ENCODE results near the gene HOXB2. TPM values are rescaled to one million over a fixed set of nuclear protein-coding genes. Genes with fewer than 3 reads are reported as not detected.
"Not testable (repeated sequence)": the region's sequence is repeated elsewhere in the genome, so short reads cannot be mapped to it uniquely, and the experiment has no call there.

Gene HOXB2
- total RNA-seq, 2 experiments from 2014 or later: 3.4 to 4.7 TPM

- Mint-ChIP-seq H3K27ac (no peak overlapping the region), H3K4me3 (no peak overlapping the region), H3K4me1 (peaks cover 13% of the 10 kb centered on the region), H3K27me3 (peaks cover 77% of the 10 kb centered on the region), H3K36me3 (ENCODE audit: low read depth) (no peaks in the 10 kb centered on the region), H3K9me3 (peaks cover 3% of the 10 kb centered on the region)
- CTCF ChIA-PET: interaction anchor here (0.7 to 1.4 kb wide), 5 partner anchors 9 to 242 kb away, joined by 3 to 5 read pairs (median 4); no protein-coding TSS in a partner anchor
- no peak for DNase-seq
- POLR2A ChIA-PET: no interaction called here
Observed at GRCh38 chr17:48520631-48521079, 24.3 kb downstream of the HOXB2 start.

DNA sequence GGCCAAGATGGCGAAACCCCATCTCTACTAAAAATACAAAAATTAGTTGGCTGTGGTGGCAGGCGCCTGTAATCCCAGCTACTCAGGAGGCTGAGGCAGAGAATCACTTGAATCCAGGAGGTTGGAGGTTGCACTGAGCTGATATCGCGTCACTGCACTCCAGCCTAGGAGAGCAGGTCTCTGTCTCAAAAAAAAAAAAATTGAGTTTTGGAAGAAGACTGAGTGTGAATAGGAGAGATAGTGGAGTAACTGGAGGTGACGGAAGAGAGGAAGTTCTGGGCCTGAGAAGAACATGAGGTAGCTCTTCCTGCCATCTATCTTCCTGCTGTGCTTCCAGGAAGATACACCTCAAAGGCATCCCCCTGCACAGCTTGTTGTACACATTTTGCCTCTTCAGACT, 25.5 kb downstream of the HOXB2 start:
- no peak overlapping the region for H3K4me3 Mint-ChIP-seq
- POLR2A ChIA-PET: no interaction called here
- peaks cover 77% of the 10 kb centered on the region for H3K27me3 Mint-ChIP-seq

GRCh38 chr17:48517478-48517877, 27.4 kb downstream of the HOXB2 start:
- Mint-ChIP-seq H3K4me3 (no peak overlapping the region), H3K9me3 (peaks cover 3% of the 10 kb centered on the region), H3K36me3 (ENCODE audit: low read depth) (no peaks in the 10 kb centered on the region), H3K27ac (no peak overlapping the region), H3K4me1 (peaks cover 34% of the 10 kb centered on the region), H3K27me3 (peaks cover 78% of the 10 kb centered on the region)
- ChIA-PET POLR2A (no interaction called here), CTCF (no interaction called here)
- DNase-seq: no peak

More for the DNA sequence above, 25.5 kb downstream of the HOXB2 start:
- Mint-ChIP-seq H3K36me3 (ENCODE audit: low read depth) (no peaks in the 10 kb centered on the region), H3K27ac (no peak overlapping the region), H3K9me3 (peaks cover 3% of the 10 kb centered on the region), H3K4me1 (peaks cover 18% of the 10 kb centered on the region)
- CTCF ChIA-PET: interaction anchor here (0.7 to 1.4 kb wide), 3 partner anchors 12 to 407 kb away, joined by 3 to 5 read pairs (median 4); no protein-coding TSS in a partner anchor
- no peak for DNase-seq

GRCh38 chr17:48515925-48516900, 28.7 kb downstream of the HOXB2 start:
- CTCF ChIA-PET: interaction anchor here (1.1 to 1.5 kb wide), 2 partner anchors 17 to 44 kb away, joined by 5 read pairs; no protein-coding TSS in a partner anchor
- H3K27me3 Mint-ChIP-seq: peaks cover 76% of the 10 kb centered on the region

GRCh38 chr17:48514477-48514876, 30.4 kb downstream of the HOXB2 start:
- H3K4me3 Mint-ChIP-seq: no peak overlapping the region
- H3K36me3 Mint-ChIP-seq (ENCODE audit: low read depth): peaks cover 5% of the 10 kb centered on the region
- no peak for DNase-seq
- peaks cover 45% of the 10 kb centered on the region for H3K4me1 Mint-ChIP-seq
- POLR2A ChIA-PET: no interaction called here
- H3K27ac Mint-ChIP-seq: no peak overlapping the region
- H3K9me3 Mint-ChIP-seq: peaks cover 3% of the 10 kb centered on the region
- H3K27me3 Mint-ChIP-seq: peaks cover 65% of the 10 kb centered on the region
- CTCF ChIA-PET: interaction anchor here (1.4 to 2.2 kb wide), 4 partner anchors 11 to 22 kb away, joined by 3 to 4 read pairs (median 4); no protein-coding TSS in a partner anchor

More at GRCh38 chr17:48515925-48516900, 28.7 kb downstream of the HOXB2 start:
- Mint-ChIP-seq H3K4me1 (peaks cover 43% of the 10 kb centered on the region), H3K9me3 (peaks cover 3% of the 10 kb centered on the region), H3K4me3 (no peak overlapping the region), H3K27ac (no peak overlapping the region), H3K36me3 (ENCODE audit: low read depth) (peaks cover 3% of the 10 kb centered on the region)
- no peak for DNase-seq
- POLR2A ChIA-PET: interaction anchor here (0.7 kb wide), 1 partner anchor 377 kb away, joined by 7 read pairs; no protein-coding TSS in a partner anchor

DNA sequence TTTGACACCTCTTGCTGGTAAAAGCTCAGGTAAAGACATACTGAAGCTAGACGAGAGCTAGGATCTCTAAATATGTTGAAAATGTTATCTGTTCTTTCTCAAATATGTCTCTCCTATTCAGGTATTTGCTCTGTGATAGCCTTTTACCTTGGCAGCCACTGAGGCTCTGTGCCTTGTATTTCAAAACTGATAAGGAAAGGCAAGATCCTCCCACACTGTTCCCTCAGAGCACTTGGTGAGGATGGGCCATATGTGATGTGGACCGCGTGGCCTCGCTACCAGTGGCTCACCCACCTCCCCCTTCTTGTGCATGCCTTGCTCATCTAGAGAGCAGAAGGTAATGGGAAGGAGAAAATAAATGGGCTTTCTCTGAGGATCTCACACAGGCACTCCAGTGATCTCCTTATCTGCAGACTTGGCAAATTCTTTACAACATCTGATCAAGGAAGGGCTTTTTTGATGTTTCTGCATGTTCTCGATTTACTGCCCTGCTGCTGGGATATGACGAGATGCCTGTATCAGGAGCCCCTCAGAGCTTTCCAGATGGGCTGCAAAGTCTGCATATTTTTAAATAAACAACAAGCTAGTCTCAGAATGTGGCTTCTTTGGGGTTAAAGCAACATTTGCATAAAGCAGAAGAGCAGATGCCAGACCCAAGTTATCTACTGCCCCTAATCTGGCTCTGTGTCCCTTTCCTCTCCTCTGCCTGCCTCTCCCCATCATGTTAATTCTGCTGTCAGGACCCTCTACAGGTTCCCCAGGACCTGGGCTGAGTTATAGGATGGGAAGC, 31.0 kb downstream of the HOXB2 start:
- Mint-ChIP-seq H3K27me3 (peaks cover 66% of the 10 kb centered on the region), H3K4me3 (no peak overlapping the region), H3K36me3 (ENCODE audit: low read depth) (peaks cover 8% of the 10 kb centered on the region), H3K27ac (no peak overlapping the region), H3K4me1 (peaks cover 46% of the 10 kb centered on the region), H3K9me3 (peaks cover 5% of the 10 kb centered on the region)
- no peak for DNase-seq
- ChIA-PET POLR2A (no interaction called here), CTCF (interaction anchor here (1.2 to 2.2 kb wide), 6 partner anchors 9 to 162 kb away, joined by 3 to 4 read pairs (median 4); no protein-coding TSS in a partner anchor)

DNA sequence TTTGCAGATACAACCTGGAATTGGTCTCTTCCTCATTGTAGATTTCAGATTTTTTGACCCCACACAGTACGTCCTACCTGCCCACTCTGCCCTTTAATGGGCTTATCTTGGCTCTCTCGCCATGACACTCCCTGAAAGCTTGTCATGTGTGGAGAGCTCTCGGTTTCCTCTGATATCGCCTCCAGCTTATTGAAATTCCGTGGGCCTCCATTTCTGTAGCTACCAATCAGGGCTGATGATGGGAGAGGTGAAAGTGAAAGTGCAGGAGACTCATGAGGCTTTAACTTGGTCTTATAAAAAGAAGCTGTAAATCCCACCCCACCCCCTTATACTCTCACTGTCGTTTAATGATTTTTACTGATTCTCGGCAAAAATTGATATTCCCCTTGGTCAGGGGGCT, 31.8 kb downstream of the HOXB2 start:
- H3K36me3 Mint-ChIP-seq (ENCODE audit: low read depth): peaks cover 8% of the 10 kb centered on the region
- peaks cover 5% of the 10 kb centered on the region for H3K9me3 Mint-ChIP-seq
- H3K27ac Mint-ChIP-seq: no peak overlapping the region
- ChIA-PET POLR2A (no interaction called here), CTCF (interaction anchor here (0.7 to 2.2 kb wide), 7 partner anchors 10 to 161 kb away, joined by 3 to 4 read pairs (median 3); no protein-coding TSS in a partner anchor)
- peaks cover 48% of the 10 kb centered on the region for H3K4me1 Mint-ChIP-seq
- H3K27me3 Mint-ChIP-seq: peaks cover 68% of the 10 kb centered on the region
- DNase-seq: no peak
- no peak overlapping the region for H3K4me3 Mint-ChIP-seq

DNA sequence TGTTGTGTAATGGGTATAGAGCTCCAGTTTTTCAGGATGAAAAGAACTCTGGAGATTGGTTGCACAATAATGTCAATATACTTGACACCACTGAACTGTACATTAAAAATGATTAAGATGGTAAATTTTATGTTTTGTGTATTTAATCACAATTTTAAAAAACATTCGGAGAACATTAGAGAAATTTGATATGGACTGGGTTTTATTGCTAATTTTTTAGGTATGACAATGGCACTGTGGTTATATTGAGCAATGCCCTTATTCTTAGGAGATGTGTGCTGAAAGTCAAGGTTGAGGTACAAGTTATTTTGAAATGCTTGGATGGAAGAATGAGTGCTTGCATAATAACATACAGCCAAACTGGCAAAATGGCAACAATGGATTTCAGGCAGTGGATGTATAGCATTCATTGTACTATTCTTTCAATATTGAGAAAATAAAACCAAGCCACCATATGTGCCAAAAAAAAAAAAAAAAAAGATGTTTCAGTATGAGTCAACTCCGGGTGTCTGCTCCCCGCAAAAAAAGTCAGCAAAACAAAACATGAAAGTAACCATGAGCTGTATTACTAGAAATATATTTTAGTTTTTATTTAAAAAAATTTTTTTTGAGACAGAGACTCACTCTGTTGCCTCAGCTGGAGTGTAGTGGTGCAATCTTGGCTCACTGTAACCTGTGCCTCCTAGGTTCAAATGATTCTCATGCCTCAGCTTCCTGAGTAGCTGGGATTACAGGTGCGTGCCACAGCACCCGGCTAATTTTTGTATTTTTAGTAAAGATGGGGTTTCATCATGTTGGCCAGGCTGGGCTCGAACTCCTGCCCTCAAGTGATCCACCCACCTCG, 33.9 kb downstream of the HOXB2 start:
- Mint-ChIP-seq H3K36me3 (ENCODE audit: low read depth) (peaks cover 8% of the 10 kb centered on the region), H3K27ac (peak overlapping the region; percentile 88), H3K9me3 (peaks cover 2% of the 10 kb centered on the region), H3K27me3 (peaks cover 52% of the 10 kb centered on the region), H3K4me1 (peaks cover 61% of the 10 kb centered on the region), H3K4me3 (peak overlapping the region; percentile 39)
- DNase-seq: peak; percentile 67
- POLR2A ChIA-PET: interaction anchor here (0.7 kb wide), 1 partner anchor 206 kb away, joined by 3 read pairs; no protein-coding TSS in a partner anchor
- CTCF ChIA-PET: interaction anchor here (0.6 to 1.1 kb wide), 5 partner anchors 10 to 203 kb away, joined by 3 to 5 read pairs (median 3); no protein-coding TSS in a partner anchor

DNA sequence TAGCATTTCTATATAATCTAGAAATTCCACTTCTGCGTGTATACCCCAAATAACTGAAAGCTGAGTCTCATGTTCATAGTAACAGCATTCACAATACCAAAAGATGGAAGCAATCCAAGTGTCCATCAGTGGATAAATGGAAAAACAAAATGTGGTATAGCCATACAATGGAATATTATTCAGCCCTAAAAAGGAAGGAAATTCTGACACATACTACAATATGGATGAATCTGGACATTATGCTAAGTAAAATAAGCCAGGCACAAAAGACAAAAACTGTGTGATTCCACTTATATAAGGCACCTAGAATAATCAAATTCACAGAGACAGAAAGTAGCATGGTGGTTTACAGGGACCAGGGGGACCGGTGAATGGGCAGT, 34.5 kb downstream of the HOXB2 start:
- peaks cover 67% of the 10 kb centered on the region for H3K4me1 Mint-ChIP-seq
- no peak overlapping the region for H3K4me3 Mint-ChIP-seq
- DNase-seq: no peak
- ChIA-PET POLR2A (interaction anchor here (0.7 kb wide), 1 partner anchor 205 kb away, joined by 3 read pairs; no protein-coding TSS in a partner anchor), CTCF (interaction anchor here (0.9 to 1.1 kb wide), 2 partner anchors 18 to 202 kb away, joined by 3 to 4 read pairs; no protein-coding TSS in a partner anchor)
- H3K9me3 Mint-ChIP-seq: peaks cover 2% of the 10 kb centered on the region
- H3K36me3 Mint-ChIP-seq (ENCODE audit: low read depth): peaks cover 8% of the 10 kb centered on the region
- H3K27ac Mint-ChIP-seq: no peak overlapping the region
- peaks cover 48% of the 10 kb centered on the region for H3K27me3 Mint-ChIP-seq

DNA sequence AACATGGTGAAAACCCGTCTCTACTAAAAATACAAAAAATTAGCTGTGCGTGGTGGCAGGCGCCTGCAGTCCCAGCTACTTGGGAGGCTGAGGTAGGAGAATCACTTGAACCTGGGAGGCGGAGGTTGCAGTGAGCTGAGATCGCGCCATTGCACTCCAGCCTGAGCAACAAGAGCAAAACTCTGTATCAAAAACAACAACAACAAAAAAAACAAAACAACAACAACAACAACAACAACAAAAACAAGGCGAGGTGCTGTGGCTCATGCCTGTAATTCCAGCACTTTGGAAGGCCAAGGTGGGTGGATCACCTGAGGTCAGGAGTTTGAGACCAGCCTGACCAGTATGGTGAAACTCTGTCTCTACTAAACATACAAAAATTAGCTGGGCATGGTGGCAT, 35.2 kb downstream of the HOXB2 start:
- POLR2A ChIA-PET; H3K36me3 Mint-ChIP-seq (ENCODE audit: low read depth); H3K27ac Mint-ChIP-seq; DNase-seq; CTCF ChIA-PET; H3K4me3 Mint-ChIP-seq; H3K9me3 Mint-ChIP-seq: not testable (repeated sequence)
- Mint-ChIP-seq H3K27me3 (peaks cover 42% of the 10 kb centered on the region), H3K4me1 (peaks cover 71% of the 10 kb centered on the region)

DNA sequence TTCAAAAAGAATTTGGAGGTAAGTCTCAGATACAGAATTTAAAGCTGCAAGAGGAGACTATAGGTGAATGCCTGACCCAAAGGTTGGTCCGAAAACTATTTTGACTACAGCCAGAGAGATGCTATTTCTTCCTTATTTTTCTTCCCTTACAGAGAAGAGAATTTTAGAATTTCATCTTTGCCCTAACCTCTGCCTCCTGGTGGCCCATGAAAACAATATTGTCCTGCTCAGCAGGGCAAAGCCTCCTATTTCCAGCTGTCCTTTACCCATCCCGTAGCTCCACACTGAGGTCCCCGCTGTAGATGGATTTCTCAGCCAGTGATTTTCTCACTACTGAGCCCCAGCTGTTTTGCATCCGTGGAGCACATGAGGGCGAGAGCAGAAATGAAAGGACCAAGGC, 38.7 kb downstream of the HOXB2 start:
- Mint-ChIP-seq H3K4me3 (no peak overlapping the region), H3K27me3 (peaks cover 33% of the 10 kb centered on the region), H3K36me3 (ENCODE audit: low read depth) (peaks cover 4% of the 10 kb centered on the region), H3K4me1 (peaks cover 45% of the 10 kb centered on the region), H3K9me3 (peaks cover 2% of the 10 kb centered on the region), H3K27ac (no peak overlapping the region)
- POLR2A ChIA-PET: no interaction called here
- DNase-seq: no peak
- CTCF ChIA-PET: interaction anchor here (0.6 to 1.7 kb wide), 7 partner anchors 13 to 261 kb away, joined by 3 to 6 read pairs (median 4); no protein-coding TSS in a partner anchor

Data from activated CD4-positive, alpha-beta T cell treated with anti-CD3 and anti-CD28 coated beads, Interleukin-2, amount 10 ng/mL, durations not matched to agents 7 days and 5 days (primary cell).